Activated CD4-positive, alpha-beta T cell treated with anti-CD3 and anti-CD28 coated beads, Interleukin-2, Interleukin-4, amounts not matched to agents 100 ng/mL and 50 ng/mL, durations not matched to agents 16 hours and 8 hours (primary cell): ENCODE results near the gene GRK4.
A peak's percentile ranks its signal among the peaks of the same experiment; 100 is the strongest.
"Not testable (repeated sequence)": the region's sequence is repeated elsewhere in the genome, so short reads cannot be mapped to it uniquely, and the experiment has no call there.

Source experiments
- DNase-seq: peaks from one replicate; pipeline ENCODE4 v3.0.0-alpha.2; 2020; ENCODE audit warnings: low spot score

Gene GRK4

GRCh38 chr4:2942037-2942531 is 21.3 kb upstream of the GRK4 start:
- DNase-seq, result no peak

GRCh38 chr4:2942532-2943363 is 20.6 kb upstream of the GRK4 start:
- DNase-seq, result no peak

GRCh38 chr4:2943364-2944090 is 19.8 kb upstream of the GRK4 start:
- no peak for DNase-seq

- DNase-seq, result no peak
These were observed 19.3 kb upstream of the GRK4 start for GRCh38 chr4:2944091-2944482.

GRCh38 chr4:2944586-2945526 is 18.5 kb upstream of the GRK4 start:
- DNase-seq, result no peak

- DNase-seq, result not testable (repeated sequence)
These were observed 17.5 kb upstream of the GRK4 start for GRCh38 chr4:2945619-2946604.

- DNase-seq, result no peak
These were observed 16.4 kb upstream of the GRK4 start for GRCh38 chr4:2946812-2947600.

- no peak for DNase-seq
These were observed 15.4 kb upstream of the GRK4 start for GRCh38 chr4:2947926-2948325.

GRCh38 chr4:2948895-2949781 is 14.2 kb upstream of the GRK4 start:
- no peak for DNase-seq

GRCh38 chr4:2949782-2950125 is 13.6 kb upstream of the GRK4 start:
- no peak for DNase-seq

GRCh38 chr4:2950221-2950989 is 13.0 kb upstream of the GRK4 start:
- DNase-seq, result no peak

GRCh38 chr4:2953496-2953895 is 9.9 kb upstream of the GRK4 start:
- no peak for DNase-seq

- DNase-seq, result peak; percentile 92
These were observed 8.8 kb upstream of the GRK4 start for GRCh38 chr4:2954358-2955185.

- DNase-seq, result not testable (repeated sequence)
These were observed 8.0 kb upstream of the GRK4 start for GRCh38 chr4:2955186-2956044.

- no peak for DNase-seq
These were observed 4.9 kb upstream of the GRK4 start for GRCh38 chr4:2958446-2958845.

- not testable (repeated sequence) for DNase-seq
These were observed 2.9 kb upstream of the GRK4 start for GRCh38 chr4:2960450-2960849.
